Esophagus (tissue), 2 donors: ENCODE data around the gene PCSK9. TPM values are rescaled to one million over a fixed set of nuclear protein-coding genes. Genes with fewer than 3 reads are reported as not detected.
"Not testable (repeated sequence)": the region's sequence is repeated elsewhere in the genome, so short reads cannot be mapped to it uniquely, and the experiment has no call there.

Source experiments
- H3K27ac ChIP-seq, 2 donors: one replicate each; pipeline ENCODE4 v1.5.1; 2013; ENCODE audit warnings: low read depth in 2 of 2, mild to moderate bottlenecking in 2 of 2, inconsistent platforms in 1 of 2, low read length in 1 of 2, moderate library complexity in 1 of 2
- H3K27me3 ChIP-seq, 2 donors: one replicate each; pipeline ENCODE4 v1.6.1; 2013; ENCODE audit warnings: low read length in 2 of 2, control low read depth in 1 of 2, mild to moderate bottlenecking in 1 of 2; ENCODE audit not compliant: insufficient read depth in 2 of 2, control insufficient read depth in 1 of 2
- H3K36me3 ChIP-seq, 2 donors: one replicate each; pipeline ENCODE4 v1.6.1; 2013; ENCODE audit warnings: low read length in 1 of 2; ENCODE audit not compliant: control insufficient read depth in 2 of 2, insufficient read depth in 2 of 2
- H3K4me1 ChIP-seq, 2 donors: one replicate each; pipeline ENCODE4 v1.6.1; 2013; ENCODE audit warnings: low read length in 1 of 2; ENCODE audit not compliant: control insufficient read depth in 2 of 2, insufficient read depth in 2 of 2
- H3K4me3 ChIP-seq, 2 donors: one replicate each; pipeline ENCODE4 v1.5.1; 2013; ENCODE audit warnings: low read length in 2 of 2, mild to moderate bottlenecking in 2 of 2, low read depth in 1 of 2, moderate library complexity in 1 of 2
- H3K9me3 ChIP-seq, 2 donors: one replicate each; pipeline ENCODE4 v1.6.1; 2013; ENCODE audit warnings: mild to moderate bottlenecking in 2 of 2, low read depth in 1 of 2, low read length in 1 of 2, moderate library complexity in 1 of 2; ENCODE audit not compliant: control insufficient read depth in 2 of 2, insufficient read depth in 1 of 2
- WGBS, 2 donors: extraction: QIAGEN DNeasy Blood & Tissue Kit; methylation state at CpG; one replicate each; pipeline ENCODE4 v1.1.7; 2013; 5-methylcytosine and 5-hydroxymethylcytosine counted together
- polyA plus RNA-seq, 2 donors: library from polyadenylated mRNA; stranded (reverse); fragments of 200-250 nt; gene quantifications; one replicate each; pipeline ENCODE4 v1.2.3, GENCODE V29; 2013
- donor health status: healthy with polysubstance abuse.
- donor health status: Bipolar disorder and iron deficiency.

Gene PCSK9
- polyA plus RNA-seq, 2 donors = 5.1 to 5.3 TPM

DNA sequence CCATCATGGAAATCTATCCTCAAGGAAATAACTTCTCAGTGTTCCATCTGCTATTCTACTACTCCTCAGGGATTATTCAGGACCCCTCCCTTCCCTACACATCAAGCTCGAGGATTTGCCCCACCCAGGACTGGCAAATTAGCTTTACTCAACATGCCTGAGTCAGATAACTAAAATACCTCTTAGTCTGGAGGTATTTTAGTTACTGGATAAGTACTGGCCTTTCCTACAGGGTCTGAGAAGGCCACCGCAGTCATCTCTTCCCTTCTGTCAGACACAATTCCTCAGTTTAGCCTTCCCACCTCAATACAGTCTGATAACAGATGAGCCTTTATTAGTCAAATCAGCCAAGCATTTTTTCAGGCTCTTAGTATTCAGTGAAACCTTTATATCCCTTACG, 12.7 kb upstream of the PCSK9 start:
- H3K4me3 ChIP-seq, H3K36me3 ChIP-seq, H3K27ac ChIP-seq, H3K27me3 ChIP-seq, H3K4me1 ChIP-seq, H3K9me3 ChIP-seq: not testable (repeated sequence)
- 74 to 75% methylated on average over 3 of the region's 3 CpGs for WGBS, 2 donors

DNA sequence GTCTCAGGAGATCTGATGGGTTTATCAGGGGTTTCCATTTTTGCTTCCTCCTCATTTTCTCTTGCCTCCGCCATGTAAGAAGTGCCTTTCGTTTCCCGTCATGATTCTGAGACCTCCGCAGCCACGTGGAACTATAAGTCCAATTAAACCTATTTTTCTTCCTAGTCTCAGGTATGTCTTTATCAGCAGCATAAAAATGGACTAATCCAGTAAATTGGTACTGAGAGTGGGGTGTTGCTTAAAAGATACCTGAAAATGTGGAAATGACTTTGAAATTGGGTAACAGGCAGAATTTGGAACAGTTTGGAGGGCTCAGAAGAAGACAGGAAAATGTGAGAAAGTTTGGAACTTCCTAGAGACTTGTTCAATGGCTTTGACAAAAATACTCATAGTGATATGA, 8.2 kb upstream of the PCSK9 start:
- H3K27ac ChIP-seq, H3K36me3 ChIP-seq, H3K4me1 ChIP-seq, H3K9me3 ChIP-seq, H3K27me3 ChIP-seq, H3K4me3 ChIP-seq: not testable (repeated sequence)
- WGBS, 2 donors = 96% methylated on average over 5 of the region's 5 CpGs

DNA sequence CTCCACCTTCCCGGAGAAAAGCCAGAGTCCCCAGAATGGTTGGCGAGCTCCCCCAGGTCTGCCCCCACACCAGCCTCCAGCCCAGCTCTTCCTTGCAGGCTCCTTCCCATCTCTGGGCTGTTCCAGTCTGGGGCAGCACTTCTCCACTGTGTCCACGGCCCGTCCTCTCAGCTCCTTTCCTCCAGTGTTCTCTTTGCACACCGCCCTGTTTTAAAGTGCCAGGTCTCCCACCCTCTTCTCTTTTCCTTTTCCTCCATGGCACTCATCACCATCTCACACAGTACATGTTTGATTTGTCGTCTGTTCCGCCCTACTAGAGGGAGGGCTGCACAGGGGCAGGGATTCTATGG, 6.1 kb upstream of the PCSK9 start:
- H3K36me3 ChIP-seq = no peaks in the 10 kb centered on the region
- 79 to 94% methylated on average over 7 of the region's 7 CpGs for WGBS, 2 donors
- no peaks in the 10 kb centered on the region for H3K27me3 ChIP-seq
- H3K4me1 ChIP-seq = no peaks in the 10 kb centered on the region
- H3K9me3 ChIP-seq = no peaks in the 10 kb centered on the region
- no peak overlapping the region for H3K27ac ChIP-seq
- H3K4me3 ChIP-seq = no peak overlapping the region

DNA sequence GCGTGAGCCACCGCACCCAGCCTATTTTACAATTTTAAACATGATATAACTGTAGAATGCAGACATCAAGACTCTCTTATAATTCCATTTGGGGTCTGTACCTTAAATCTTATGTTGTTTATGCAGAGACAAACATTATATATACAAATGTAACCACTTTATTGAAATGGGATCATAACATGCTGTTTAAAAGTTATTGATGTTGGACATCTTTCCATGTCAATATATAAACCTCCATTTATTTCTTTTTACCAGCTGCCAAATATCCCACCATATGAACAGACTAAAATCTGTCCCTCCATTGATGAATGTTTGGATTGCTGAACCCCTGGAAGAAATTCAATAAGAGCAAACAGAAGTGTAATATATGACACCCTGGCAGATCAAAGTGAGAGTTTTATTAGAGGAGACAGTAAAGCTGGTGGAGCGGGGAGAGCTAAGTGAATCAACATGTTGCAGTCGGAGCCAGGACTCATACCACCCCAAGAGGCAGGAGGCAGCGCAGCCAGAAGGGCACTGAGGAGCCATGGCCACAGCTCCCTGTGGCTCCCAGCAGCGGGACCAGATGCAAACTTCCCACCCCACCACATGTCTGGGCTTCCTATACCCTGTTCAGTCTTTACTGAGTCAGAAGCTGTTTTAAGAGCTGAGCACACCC, 4.7 kb upstream of the PCSK9 start:
- no peaks in the 10 kb centered on the region for H3K27me3 ChIP-seq
- WGBS, 2 donors = 83 to 88% methylated on average over 6 of the region's 6 CpGs
- no peak overlapping the region for H3K27ac ChIP-seq
- no peaks in the 10 kb centered on the region for H3K36me3 ChIP-seq
- H3K4me3 ChIP-seq = no peak overlapping the region
- peaks cover 2% of the 10 kb centered on the region in 2 donors for H3K4me1 ChIP-seq
- H3K9me3 ChIP-seq = no peaks in the 10 kb centered on the region

DNA sequence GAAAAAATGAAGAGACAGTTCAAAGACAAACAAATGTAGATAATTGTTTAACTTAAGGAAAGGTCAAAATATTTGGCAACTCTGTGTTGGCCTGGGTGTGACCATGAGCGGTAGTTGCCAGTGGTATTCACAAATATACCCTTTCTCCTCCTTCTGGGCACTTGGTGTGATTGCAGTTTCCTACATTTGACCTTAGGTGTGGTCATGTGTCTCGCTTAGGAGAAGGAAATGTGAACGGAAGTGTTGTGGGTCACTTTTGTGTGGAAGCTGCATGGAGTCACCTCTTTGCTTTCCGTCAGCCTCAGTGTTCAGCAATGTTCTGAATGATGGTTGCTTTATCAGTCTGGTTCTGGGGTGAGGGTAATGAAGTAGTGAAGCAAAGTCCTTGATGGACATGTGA, 3.4 kb upstream of the PCSK9 start:
- Histone ChIP-seq H3K9me3 (no peaks in the 10 kb centered on the region), H3K27me3 (no peaks in the 10 kb centered on the region), H3K36me3 (no peaks in the 10 kb centered on the region), H3K27ac (no peak overlapping the region), H3K4me3 (no peak overlapping the region), H3K4me1 (peaks cover 2 to 10% of the 10 kb centered on the region in 2 donors)
- WGBS, 2 donors = 67 to 71% methylated on average over 4 of the region's 4 CpGs

DNA sequence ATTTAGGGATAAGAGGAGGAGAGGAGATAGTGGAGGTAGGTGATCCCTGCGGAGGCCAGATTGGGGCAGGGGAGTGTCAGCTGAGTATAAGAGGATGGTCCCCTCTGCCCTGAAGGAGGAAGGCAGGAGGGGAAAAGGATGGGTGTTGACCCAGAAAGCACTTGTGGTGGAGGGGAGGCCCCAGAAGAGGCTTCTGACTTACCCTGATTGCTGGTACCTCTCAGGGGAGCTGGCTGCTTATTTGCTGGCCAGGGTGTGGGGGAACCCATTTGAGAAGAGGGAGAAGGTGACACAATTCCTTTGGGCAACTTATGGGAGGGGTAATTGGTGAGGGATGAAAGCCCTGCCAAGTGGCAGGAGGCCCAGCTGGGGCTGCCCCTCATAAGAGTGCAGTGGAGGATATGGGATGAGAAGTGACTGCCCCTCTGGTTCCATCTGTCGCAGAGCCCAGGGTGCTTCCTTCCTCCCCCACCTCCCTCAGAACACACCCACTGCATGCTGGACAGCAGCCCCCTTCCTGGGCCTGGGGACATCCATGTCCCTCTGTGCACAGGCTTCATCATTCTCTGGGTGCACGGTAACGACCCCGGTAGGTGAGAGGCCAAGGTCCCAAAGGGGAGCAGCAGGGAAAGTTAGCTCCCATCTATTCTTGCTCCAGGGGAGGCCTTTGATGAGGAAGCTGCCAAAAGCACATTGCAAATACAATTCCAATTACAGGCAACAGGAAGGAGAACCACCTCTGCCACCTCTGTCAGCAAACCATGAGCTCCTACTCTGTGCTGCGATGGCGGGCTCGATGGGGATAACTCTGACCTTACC, 1.4 kb upstream of the PCSK9 start:
- 79 to 88% methylated on average over 8 of the region's 8 CpGs for whole genome bisulfite sequencing, 2 donors
- Histone ChIP-seq H3K27me3 (no peaks in the 10 kb centered on the region), H3K4me1 (peaks cover 2 to 10% of the 10 kb centered on the region in 2 donors), H3K4me3 (no peak overlapping the region), H3K36me3 (no peaks in the 10 kb centered on the region), H3K9me3 (no peaks in the 10 kb centered on the region), H3K27ac (no peak overlapping the region)

DNA sequence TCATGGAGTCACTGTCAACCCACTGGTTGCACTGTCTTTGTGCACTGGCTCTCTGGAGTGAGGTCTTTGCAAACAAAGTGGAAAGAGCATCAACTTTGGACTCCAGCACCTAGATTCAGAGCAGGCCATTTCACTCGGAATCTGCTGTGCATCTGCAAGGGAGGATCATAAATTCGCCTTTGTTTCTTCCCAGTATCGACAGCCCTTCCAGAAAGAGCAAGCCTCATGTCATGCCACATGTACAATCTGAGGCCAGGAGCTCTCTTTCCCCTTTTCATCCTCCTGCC, 853 bp upstream of the PCSK9 start:
- Histone ChIP-seq H3K9me3 (no peaks in the 10 kb centered on the region), H3K4me1 (peaks cover 2 to 10% of the 10 kb centered on the region in 2 donors), H3K4me3 (no peak overlapping the region), H3K27ac (no peak overlapping the region), H3K36me3 (no peaks in the 10 kb centered on the region), H3K27me3 (no peaks in the 10 kb centered on the region)
- WGBS, 2 donors = 87 to 90% methylated on average over 3 of the region's 3 CpGs

DNA sequence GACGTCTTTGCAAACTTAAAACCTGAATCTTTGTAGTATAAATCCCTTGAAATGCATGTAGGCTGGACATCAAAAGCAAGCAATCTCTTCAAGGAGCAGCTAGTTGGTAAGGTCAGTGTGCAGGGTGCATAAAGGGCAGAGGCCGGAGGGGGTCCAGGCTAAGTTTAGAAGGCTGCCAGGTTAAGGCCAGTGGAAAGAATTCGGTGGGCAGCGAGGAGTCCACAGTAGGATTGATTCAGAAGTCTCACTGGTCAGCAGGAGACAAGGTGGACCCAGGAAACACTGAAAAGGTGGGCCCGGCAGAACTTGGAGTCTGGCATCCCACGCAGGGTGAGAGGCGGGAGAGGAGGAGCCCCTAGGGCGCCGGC, 390 bp upstream of the PCSK9 start:
- no peaks in the 10 kb centered on the region for H3K27me3 ChIP-seq
- H3K4me1 ChIP-seq = peaks cover 2 to 10% of the 10 kb centered on the region in 2 donors
- WGBS, 2 donors = 34 to 38% methylated on average over 9 of the region's 9 CpGs
- H3K36me3 ChIP-seq = no peaks in the 10 kb centered on the region
- H3K27ac ChIP-seq = no peak overlapping the region
- no peaks in the 10 kb centered on the region for H3K9me3 ChIP-seq
- peak overlapping the region in 1 of 2 donors; percentile 44 for H3K4me3 ChIP-seq

DNA sequence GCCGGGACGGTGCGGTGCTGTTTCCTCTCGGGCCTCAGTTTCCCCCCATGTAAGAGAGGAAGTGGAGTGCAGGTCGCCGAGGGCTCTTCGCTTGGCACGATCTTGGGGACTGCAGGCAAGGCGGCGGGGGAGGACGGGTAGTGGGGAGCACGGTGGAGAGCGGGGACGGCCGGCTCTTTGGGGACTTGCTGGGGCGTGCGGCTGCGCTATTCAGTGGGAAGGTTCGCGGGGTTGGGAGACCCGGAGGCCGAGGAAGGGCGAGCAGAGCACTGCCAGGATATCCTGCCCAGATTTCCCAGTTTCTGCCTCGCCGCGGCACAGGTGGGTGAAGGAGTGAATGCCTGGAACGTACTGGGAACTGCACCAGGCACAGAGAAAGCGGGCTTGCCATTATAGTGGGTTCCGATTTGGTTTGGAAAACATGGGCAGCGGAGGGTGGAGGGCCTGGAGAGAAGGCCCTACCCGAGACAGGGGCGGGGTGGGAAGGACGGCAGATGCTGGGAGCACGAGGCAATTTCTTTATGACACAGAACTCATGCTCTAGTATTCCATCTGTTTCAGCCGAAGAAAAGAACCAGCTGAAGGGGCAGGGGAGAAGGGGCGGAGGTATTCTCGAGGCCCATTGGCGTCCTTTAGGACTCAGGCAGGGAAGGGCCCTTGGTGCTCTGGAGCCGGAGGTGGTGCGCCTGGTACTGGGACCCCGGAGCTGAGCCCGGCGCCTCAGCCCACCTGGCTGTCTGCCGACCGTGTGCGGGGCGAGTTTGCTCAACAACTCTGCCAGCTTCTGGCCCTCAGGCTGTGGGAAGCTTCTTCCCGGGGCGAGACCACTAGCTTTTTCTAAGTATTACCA, 960 bp downstream of the PCSK9 start:
- H3K4me1 ChIP-seq = peaks cover 2 to 10% of the 10 kb centered on the region in 2 donors
- no peaks in the 10 kb centered on the region for H3K9me3 ChIP-seq
- H3K4me3 ChIP-seq = peak overlapping the region; percentile 44 to 58
- H3K36me3 ChIP-seq = peaks cover 0 to 4% of the 10 kb centered on the region in 2 donors
- no peaks in the 10 kb centered on the region for H3K27me3 ChIP-seq
- WGBS, 2 donors = 8 to 9% methylated on average over 49 of the region's 49 CpGs
- no peak overlapping the region for H3K27ac ChIP-seq
